PFSK-1 (cell line): Measurements from ENCODE around the gene TMEM238L.

Source experiments
- FOXP2 ChIP-seq: optimal IDR thresholded peaks from 2 replicates; pipeline ENCODE3; 2011; ENCODE audit warnings: borderline replicate concordance, control low read depth, inconsistent platforms; ENCODE audit not compliant: insufficient read depth; ENCODE audit errors: extremely low read length, extremely low read depth
- POLR2AphosphoS5 ChIP-seq: IDR thresholded peaks from 2 replicates; pipeline ENCODE4 v1.6.1; 2012; ENCODE audit warnings: low read depth, mild to moderate bottlenecking, control low read depth, low read length, moderate library complexity
- REST ChIP-seq, 2 experiments: IDR thresholded peaks; 2 replicates each; pipeline versions ENCODE4 v1.6.1 to v1.8.0; 2011 to 2012; ENCODE audit warnings: low read depth in 2 of 2, low read length in 2 of 2, control low read depth in 1 of 2, inconsistent platforms in 1 of 2, mild to moderate bottlenecking in 1 of 2, moderate library complexity in 1 of 2; ENCODE audit not compliant: insufficient read depth in 1 of 2
- SIN3A ChIP-seq: IDR thresholded peaks from 2 replicates; pipeline ENCODE4 v1.6.1; 2012; ENCODE audit warnings: mild to moderate bottlenecking, low read length, moderate library complexity, borderline replicate concordance; ENCODE audit not compliant: insufficient read depth
- TAF1 ChIP-seq: IDR thresholded peaks from 2 replicates; pipeline ENCODE4 v1.6.1; 2012; ENCODE audit warnings: low read length, control low read depth, borderline replicate concordance; ENCODE audit not compliant: insufficient read depth

TMEM238L gene

GRCh38 chr17:10806545-10807262 lies 2.8 kb upstream of the TMEM238L start:
- TF ChIP-seq FOXP2 (no peak), REST (IDR thresholded peaks at IDR 0.05; ENCODE audit: insufficient read depth in 1 of 2, low read depth in 2 of 2, low read length in 2 of 2) (no peak), SIN3A (no peak), TAF1 (no peak)

GRCh38 chr17:10805911-10806310 lies 2.0 kb upstream of the TMEM238L start:
- no peak for TF ChIP-seq TAF1
- no peak for TF ChIP-seq FOXP2
- TF ChIP-seq SIN3A, result no peak
- TF ChIP-seq REST (IDR thresholded peaks at IDR 0.05; ENCODE audit: insufficient read depth in 1 of 2, low read depth in 2 of 2, low read length in 2 of 2), result no peak
- TF ChIP-seq POLR2AphosphoS5, result no peak

- TF ChIP-seq REST (IDR thresholded peaks at IDR 0.05; ENCODE audit: insufficient read depth in 1 of 2, low read depth in 2 of 2, low read length in 2 of 2) (no peak), SIN3A (no peak), TAF1 (no peak), POLR2AphosphoS5 (no peak)
Measured at GRCh38 chr17:10804546-10804945, 647 bp upstream of the TMEM238L start.

- TF ChIP-seq TAF1 (no peak), POLR2AphosphoS5 (no peak), REST (IDR thresholded peaks at IDR 0.05; ENCODE audit: insufficient read depth in 1 of 2, low read depth in 2 of 2, low read length in 2 of 2) (no peak), SIN3A (no peak)
Measured at GRCh38 chr17:10803350-10803749, 549 bp downstream of the TMEM238L start.
